Mesenchymal stem cell (in vitro differentiated cells and primary cell): ENCODE results near the gene NR3C2.

Experiments
- DNase-seq: peaks from one replicate; pipeline ENCODE4 v3.0.0-alpha.2; 2013
- H2AFZ ChIP-seq: one replicate; pipeline ENCODE4 v1.6.1; 2013; ENCODE audit warnings: low read depth, mild to moderate bottlenecking, control low read depth, inconsistent platforms, low read length, moderate library complexity
- H2AK5ac ChIP-seq: 2 replicates; pipeline ENCODE4 v1.6.1; 2013; ENCODE audit warnings: low read length, moderate library complexity, mild to moderate bottlenecking, inconsistent platforms; ENCODE audit not compliant: severe bottlenecking
- H2BK120ac ChIP-seq: one replicate; pipeline ENCODE4 v1.6.1; 2013; ENCODE audit warnings: low read depth, mild to moderate bottlenecking, inconsistent platforms, low read length, moderate library complexity
- H2BK12ac ChIP-seq, 2 experiments: one replicate each; pipeline ENCODE4 v1.6.1; 2013; ENCODE audit warnings: inconsistent platforms in 2 of 2, low read length in 2 of 2, mild to moderate bottlenecking in 2 of 2, moderate library complexity in 2 of 2, control low read depth in 1 of 2
- H2BK15ac ChIP-seq: one replicate; pipeline ENCODE4 v1.6.1; 2013; ENCODE audit warnings: mild to moderate bottlenecking, low read depth, inconsistent platforms; ENCODE audit not compliant: poor library complexity, severe bottlenecking
- H2BK5ac ChIP-seq: 2 replicates; pipeline ENCODE4 v1.6.1; 2013; ENCODE audit warnings: low read depth, mild to moderate bottlenecking, low read length, control low read depth, inconsistent platforms; ENCODE audit not compliant: poor library complexity, severe bottlenecking
- H3K14ac ChIP-seq, 2 experiments: one replicate each; pipeline ENCODE4 v1.6.1; 2013; ENCODE audit warnings: inconsistent platforms in 2 of 2, low read length in 2 of 2, control low read depth in 1 of 2, mild to moderate bottlenecking in 1 of 2, moderate library complexity in 1 of 2
- H3K18ac ChIP-seq, 2 experiments: one replicate each; pipeline ENCODE4 v1.6.1; 2013; ENCODE audit warnings: inconsistent platforms in 2 of 2, low read length in 2 of 2, control low read depth in 1 of 2, low read depth in 1 of 2, mild to moderate bottlenecking in 1 of 2
- H3K23ac ChIP-seq, 2 experiments: one replicate each; pipeline ENCODE4 v1.6.1; 2013; ENCODE audit warnings: inconsistent platforms in 2 of 2, low read length in 2 of 2, mild to moderate bottlenecking in 2 of 2, moderate library complexity in 2 of 2, control low read depth in 1 of 2
- H3K27ac ChIP-seq: 2 replicates; pipeline ENCODE4 v1.5.1; 2013; ENCODE audit warnings: mild to moderate bottlenecking, moderate library complexity, low read length, control low read depth, inconsistent platforms; ENCODE audit not compliant: poor library complexity, severe bottlenecking
- H3K27me3 ChIP-seq, 2 experiments: 2 replicates each; pipeline versions ENCODE4 v1.6.1 to v1.7.0; 2013; ENCODE audit warnings: low read length in 2 of 2, mild to moderate bottlenecking in 2 of 2, moderate library complexity in 2 of 2, control low read depth in 1 of 2, inconsistent platforms in 1 of 2; ENCODE audit not compliant: control insufficient read depth in 1 of 2, insufficient read depth in 1 of 2
- H3K36me3 ChIP-seq, 2 experiments: 2 replicates each; pipeline versions ENCODE4 v1.6.1 to v1.7.0; 2013; ENCODE audit warnings: low read length in 2 of 2, control low read depth in 1 of 2, inconsistent platforms in 1 of 2, low read depth in 1 of 2, mild to moderate bottlenecking in 1 of 2; ENCODE audit not compliant: insufficient read depth in 2 of 2, control insufficient read depth in 1 of 2
- H3K4ac ChIP-seq, 2 experiments: one replicate each; pipeline ENCODE4 v1.6.1; 2013; ENCODE audit warnings: inconsistent platforms in 2 of 2, low read length in 2 of 2, mild to moderate bottlenecking in 2 of 2, moderate library complexity in 2 of 2, control low read depth in 1 of 2, low read depth in 1 of 2
- H3K4me1 ChIP-seq: 2 replicates; pipeline ENCODE4 v1.6.1; 2013; ENCODE audit warnings: low read depth, low read length, control low read depth; ENCODE audit not compliant: control insufficient read depth, insufficient read depth
- H3K4me2 ChIP-seq: 2 replicates; pipeline ENCODE4 v1.6.1; 2013; ENCODE audit warnings: low read length, mild to moderate bottlenecking, inconsistent platforms; ENCODE audit not compliant: poor library complexity, severe bottlenecking
- H3K4me3 ChIP-seq, 2 experiments: 2 replicates each; pipeline versions ENCODE4 v1.5.1 to v1.7.0; 2013; ENCODE audit warnings: low read length in 2 of 2, mild to moderate bottlenecking in 2 of 2, control low read depth in 1 of 2, low read depth in 1 of 2; ENCODE audit not compliant: insufficient read depth in 1 of 2
- H3K79me1 ChIP-seq: replicated peaks from 2 replicates; pipeline ENCODE4 v1.6.1; 2013; ENCODE audit warnings: mild to moderate bottlenecking, control low read depth, low read length, inconsistent platforms; ENCODE audit not compliant: poor library complexity, severe bottlenecking
- H3K9ac ChIP-seq: 2 replicates; pipeline ENCODE4 v1.7.0; 2013; ENCODE audit warnings: mild to moderate bottlenecking, low read length, moderate library complexity
- H3K9me3 ChIP-seq: 2 replicates; pipeline ENCODE4 v1.7.0; 2013; ENCODE audit warnings: mild to moderate bottlenecking, low read length; ENCODE audit not compliant: control insufficient read depth
- H4K8ac ChIP-seq: one replicate; pipeline ENCODE4 v1.6.1; 2013; ENCODE audit warnings: inconsistent platforms, mild to moderate bottlenecking, low read length, moderate library complexity
- H4K91ac ChIP-seq: one replicate; pipeline ENCODE4 v1.6.1; 2013; ENCODE audit warnings: mild to moderate bottlenecking, low read length, inconsistent platforms
- WGBS: methylation state at CpG from one replicate; pipeline ENCODE4 v1.1.7; 2013; ENCODE audit warnings: mixed read lengths; 5-methylcytosine and 5-hydroxymethylcytosine counted together

The NR3C2 gene

DNA sequence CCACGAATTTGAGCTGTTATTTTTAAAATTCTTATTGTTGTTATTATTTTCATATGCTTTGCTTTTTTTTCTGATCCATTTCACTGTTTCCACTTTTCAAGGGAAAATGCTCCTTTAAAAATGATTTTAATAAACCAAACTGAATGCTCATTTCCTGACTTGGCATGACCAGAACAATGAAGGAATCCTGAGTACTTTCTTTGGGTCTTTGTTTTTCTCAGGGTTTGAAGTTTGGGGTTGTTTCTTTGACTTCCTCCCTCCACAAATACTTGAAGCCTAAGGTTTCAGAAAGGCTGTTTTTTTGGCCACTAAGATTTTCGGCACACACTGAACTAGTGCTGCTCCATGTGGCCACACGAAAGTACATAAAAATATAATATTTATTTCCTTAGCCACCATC lies 171.0 kb downstream of the NR3C2 start:
- H2BK15ac ChIP-seq: no peak overlapping the region
- no peak overlapping the region for H3K18ac ChIP-seq
- H3K27me3 ChIP-seq: no peaks in the 10 kb centered on the region
- no peak overlapping the region for H3K9ac ChIP-seq
- H2BK120ac ChIP-seq: no peak overlapping the region
- H3K79me1 ChIP-seq: peaks cover 6% of the 10 kb centered on the region
- no peak overlapping the region for H3K23ac ChIP-seq
- H3K4me3 ChIP-seq: no peak overlapping the region
- H3K9me3 ChIP-seq: no peaks in the 10 kb centered on the region
- no peak overlapping the region for H4K8ac ChIP-seq
- H2AFZ ChIP-seq: no peak overlapping the region
- H3K4me2 ChIP-seq: no peak overlapping the region
- no peaks in the 10 kb centered on the region for H3K36me3 ChIP-seq
- 90% methylated on average over 2 of the region's 3 CpGs for WGBS
- H4K91ac ChIP-seq: no peak overlapping the region
- no peak overlapping the region for H2BK5ac ChIP-seq
- no peak overlapping the region for H3K4ac ChIP-seq
- H2AK5ac ChIP-seq: no peak overlapping the region
- H3K4me1 ChIP-seq: peaks cover 9% of the 10 kb centered on the region
- H3K27ac ChIP-seq: peak overlapping the region; percentile 69
- no peak overlapping the region for H2BK12ac ChIP-seq
- no peak for DNase-seq
- H3K14ac ChIP-seq: no peak overlapping the region

DNA sequence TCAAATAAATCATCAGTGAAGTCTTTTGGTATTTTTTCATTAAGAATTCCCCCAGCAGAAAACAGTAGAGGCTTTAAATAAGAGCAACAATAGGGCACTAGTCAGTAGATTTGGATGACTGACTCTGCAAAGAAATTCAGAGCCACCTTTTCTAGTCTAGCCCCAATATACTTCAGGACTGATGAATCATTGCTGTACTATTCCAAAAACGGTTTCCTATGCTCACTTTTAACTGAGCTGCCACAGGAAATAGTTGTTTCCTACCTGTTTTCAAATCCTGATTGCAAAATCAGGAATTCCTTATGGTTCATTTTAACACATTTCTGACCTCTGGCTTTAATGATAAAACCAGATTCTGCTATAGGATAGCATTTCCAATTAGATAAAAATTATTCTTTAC lies 171.6 kb downstream of the NR3C2 start:
- Histone ChIP-seq H3K27ac (peak overlapping the region; percentile 69), H3K4me1 (peaks cover 9% of the 10 kb centered on the region), H2BK120ac (no peak overlapping the region), H2AK5ac (no peak overlapping the region), H4K8ac (no peak overlapping the region), H3K14ac (no peak overlapping the region), H3K18ac (no peak overlapping the region), H3K4ac (no peak overlapping the region), H3K23ac (no peak overlapping the region), H3K79me1 (peaks cover 6% of the 10 kb centered on the region), H2BK12ac (no peak overlapping the region), H2BK5ac (no peak overlapping the region), H3K27me3 (no peaks in the 10 kb centered on the region), H3K9me3 (no peaks in the 10 kb centered on the region), H4K91ac (no peak overlapping the region), H3K4me3 (no peak overlapping the region), H2BK15ac (no peak overlapping the region), H3K9ac (no peak overlapping the region), H2AFZ (no peak overlapping the region), H3K4me2 (no peak overlapping the region), H3K36me3 (no peaks in the 10 kb centered on the region)
- WGBS: 13% methylated on average over 1 of the region's 1 CpG
- no peak for DNase-seq

DNA sequence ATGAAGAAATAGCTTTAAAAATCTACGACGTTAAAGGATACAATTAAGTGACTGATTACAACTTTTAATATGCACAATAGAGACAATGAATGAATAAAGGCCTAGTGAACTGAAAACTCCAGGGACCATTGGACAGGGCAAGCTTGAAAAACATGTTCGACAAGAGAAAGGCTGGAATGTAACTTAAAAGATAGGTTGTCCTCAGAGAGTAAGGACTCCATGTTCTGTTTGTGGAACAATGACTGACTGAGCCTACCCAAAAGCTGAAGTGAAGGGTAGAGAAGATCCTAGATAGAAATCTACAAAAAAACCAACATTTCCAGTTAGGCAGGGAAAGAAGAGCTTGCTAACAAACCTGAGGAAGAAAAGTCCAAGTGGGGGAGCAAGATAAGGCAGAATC lies 173.4 kb downstream of the NR3C2 start:
- H3K14ac ChIP-seq: no peak overlapping the region
- H2AFZ ChIP-seq: no peak overlapping the region
- no peak overlapping the region for H3K4ac ChIP-seq
- H4K8ac ChIP-seq: no peak overlapping the region
- H2BK120ac ChIP-seq: no peak overlapping the region
- H3K9me3 ChIP-seq: no peaks in the 10 kb centered on the region
- no peak overlapping the region for H3K9ac ChIP-seq
- peaks cover 9% of the 10 kb centered on the region for H3K4me1 ChIP-seq
- H2AK5ac ChIP-seq: peak overlapping the region; percentile 61
- no peak overlapping the region for H3K23ac ChIP-seq
- no peak overlapping the region for H4K91ac ChIP-seq
- H2BK5ac ChIP-seq: no peak overlapping the region
- H3K27ac ChIP-seq: no peak overlapping the region
- H2BK12ac ChIP-seq: no peak overlapping the region
- no peaks in the 10 kb centered on the region for H3K36me3 ChIP-seq
- no peak overlapping the region for H3K4me2 ChIP-seq
- no peaks in the 10 kb centered on the region for H3K27me3 ChIP-seq
- 73% methylated on average over 1 of the region's 3 CpGs for WGBS
- peaks cover 6% of the 10 kb centered on the region for H3K79me1 ChIP-seq
- no peak overlapping the region for H3K4me3 ChIP-seq
- no peak for DNase-seq
- H3K18ac ChIP-seq: no peak overlapping the region
- no peak overlapping the region for H2BK15ac ChIP-seq

DNA sequence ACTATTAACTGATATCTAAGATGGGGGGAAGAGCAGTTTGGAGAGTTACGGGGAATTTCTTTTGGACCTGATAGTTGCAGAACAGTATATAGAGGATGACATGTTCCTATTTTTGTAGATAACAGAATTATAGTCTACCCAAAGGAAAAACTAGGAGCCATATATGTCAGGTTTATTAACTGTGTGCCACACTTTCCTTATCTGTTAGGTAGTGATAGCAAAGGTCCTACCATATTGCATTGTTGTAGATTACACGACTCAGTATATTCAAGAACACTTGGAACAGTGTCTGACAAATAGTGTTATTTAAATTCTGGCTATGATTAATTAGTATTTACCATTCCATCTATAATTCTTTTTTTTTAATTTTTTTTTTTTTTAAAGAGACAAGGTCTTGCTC lies 175.3 kb downstream of the NR3C2 start:
- H3K9ac ChIP-seq: no peak overlapping the region
- no peak overlapping the region for H2BK15ac ChIP-seq
- peaks cover 7% of the 10 kb centered on the region for H3K79me1 ChIP-seq
- no peak overlapping the region for H3K18ac ChIP-seq
- no peaks in the 10 kb centered on the region for H3K27me3 ChIP-seq
- H4K8ac ChIP-seq: no peak overlapping the region
- H2BK12ac ChIP-seq: no peak overlapping the region
- H2AFZ ChIP-seq: no peak overlapping the region
- DNase-seq: no peak
- no peak overlapping the region for H3K23ac ChIP-seq
- H2AK5ac ChIP-seq: no peak overlapping the region
- H3K4me2 ChIP-seq: no peak overlapping the region
- WGBS: 100% methylated on average over 1 of the region's 2 CpGs
- H3K27ac ChIP-seq: no peak overlapping the region
- H3K36me3 ChIP-seq: no peaks in the 10 kb centered on the region
- H2BK120ac ChIP-seq: no peak overlapping the region
- H3K14ac ChIP-seq: no peak overlapping the region
- no peak overlapping the region for H4K91ac ChIP-seq
- H3K4ac ChIP-seq: no peak overlapping the region
- H3K4me1 ChIP-seq: peaks cover 6% of the 10 kb centered on the region
- H2BK5ac ChIP-seq: no peak overlapping the region
- no peak overlapping the region for H3K4me3 ChIP-seq
- H3K9me3 ChIP-seq: no peaks in the 10 kb centered on the region
